Hepatocyte (in vitro differentiated cells): Measurements from ENCODE around the gene XPA. TPM values are rescaled to one million over a fixed set of nuclear protein-coding genes. Genes with fewer than 3 reads are reported as not detected.
"Not testable (repeated sequence)": the region's sequence is repeated elsewhere in the genome, so short reads cannot be mapped to it uniquely, and the experiment has no call there.

Experiments used
- DNase-seq: peaks from one replicate; pipeline ENCODE4 v3.0.0-alpha.2; 2016; ENCODE audit warnings: low spot score
- H2AFZ ChIP-seq: fragments of 200-600 bp; sonication (generic); 2 replicates; pipeline ENCODE4 v1.6.0; 2016; ENCODE audit warnings: antibody characterized with exemption, mild to moderate bottlenecking
- H3K27ac ChIP-seq: fragments of 200-600 bp; sonication (generic); 2 replicates; pipeline ENCODE4 v1.5.1; 2016; ENCODE audit warnings: mild to moderate bottlenecking
- H3K27me3 ChIP-seq: fragments of 200-600 bp; sonication (generic); 2 replicates; pipeline ENCODE4 v1.6.1; 2016
- H3K36me3 ChIP-seq: fragments of 200-600 bp; sonication (generic); replicated peaks from 2 replicates; pipeline ENCODE4 v1.5.1; 2016; ENCODE audit warnings: low read depth; ENCODE audit not compliant: insufficient read depth
- H3K4me1 ChIP-seq: fragments of 200-600 bp; sonication (generic); 2 replicates; pipeline ENCODE4 v1.5.1; 2016; ENCODE audit warnings: mild to moderate bottlenecking, moderate library complexity; ENCODE audit not compliant: insufficient read depth
- H3K4me2 ChIP-seq: fragments of 200-600 bp; sonication (generic); 2 replicates; pipeline ENCODE4 v1.6.0; 2016
- H3K4me3 ChIP-seq: fragments of 200-600 bp; sonication (generic); 2 replicates; pipeline ENCODE4 v1.5.1; 2016; ENCODE audit warnings: mild to moderate bottlenecking
- H3K79me2 ChIP-seq: fragments of 200-600 bp; sonication (generic); 2 replicates; pipeline ENCODE4 v1.6.0; 2017; ENCODE audit warnings: mild to moderate bottlenecking
- H3K9me2 ChIP-seq: fragments of 200-600 bp; sonication (generic); replicated peaks from 2 replicates; pipeline ENCODE4 v1.6.0; 2017; ENCODE audit warnings: mild to moderate bottlenecking; ENCODE audit not compliant: insufficient read depth
- H3K9me3 ChIP-seq: fragments of 200-600 bp; sonication (generic); 2 replicates; pipeline ENCODE4 v1.5.1; 2016; ENCODE audit warnings: low read depth, mild to moderate bottlenecking
- H4K20me1 ChIP-seq: fragments of 200-600 bp; sonication (generic); 2 replicates; pipeline ENCODE4 v1.6.0; 2016; ENCODE audit warnings: mild to moderate bottlenecking; ENCODE audit not compliant: insufficient read depth, poor library complexity, severe bottlenecking
- EZH2 ChIP-seq: fragments of 200-600 bp; sonication (generic); IDR thresholded peaks from 2 replicates; pipeline ENCODE4 v1.6.1; 2016; ENCODE audit warnings: antibody characterized with exemption, mild to moderate bottlenecking, borderline replicate concordance
- EZH2phosphoT487 ChIP-seq: fragments of 200-600 bp; sonication (generic); IDR thresholded peaks from one replicate; pipeline ENCODE4 v1.6.1; 2018; ENCODE audit warnings: antibody characterized with exemption, mild to moderate bottlenecking, low read depth, moderate library complexity; ENCODE audit not compliant: unreplicated experiment, severe bottlenecking
- WGBS: methylation state at CpG from one replicate; pipeline ENCODE4 v1.1.6; 2016; ENCODE audit warnings: low lambda C conversion rate; ENCODE audit errors: missing lambda C conversion rate; 5-methylcytosine and 5-hydroxymethylcytosine counted together
- polyA plus RNA-seq: library from polyadenylated mRNA; unstranded; fragments of >200 nt; fragmentation: Nextera tagmentation; extraction: Ambion mirVana; gene quantifications from 2 replicates; pipeline ENCODE4 v1.2.1, GENCODE V29; 2016
- total RNA-seq: library from RNA; depleted of rRNA; stranded (reverse); fragments of >200 nt; gene quantifications from 2 replicates; pipeline ENCODE4 v1.2.3, GENCODE V29; 2014
- TF ChIP-seq, protein P1 (sequence below): fragments of 200-600 bp; sonication (generic); IDR thresholded peaks from 2 replicates; pipeline ENCODE4 v1.5.1; 2016; ENCODE audit warnings: antibody characterized with exemption, mild to moderate bottlenecking; ENCODE audit not compliant: poor library complexity

XPA gene
- 7.7 and 12.6 TPM in 2 replicates for total RNA-seq
- 18.5 and 18.6 TPM in 2 replicates for polyA plus RNA-seq

DNA sequence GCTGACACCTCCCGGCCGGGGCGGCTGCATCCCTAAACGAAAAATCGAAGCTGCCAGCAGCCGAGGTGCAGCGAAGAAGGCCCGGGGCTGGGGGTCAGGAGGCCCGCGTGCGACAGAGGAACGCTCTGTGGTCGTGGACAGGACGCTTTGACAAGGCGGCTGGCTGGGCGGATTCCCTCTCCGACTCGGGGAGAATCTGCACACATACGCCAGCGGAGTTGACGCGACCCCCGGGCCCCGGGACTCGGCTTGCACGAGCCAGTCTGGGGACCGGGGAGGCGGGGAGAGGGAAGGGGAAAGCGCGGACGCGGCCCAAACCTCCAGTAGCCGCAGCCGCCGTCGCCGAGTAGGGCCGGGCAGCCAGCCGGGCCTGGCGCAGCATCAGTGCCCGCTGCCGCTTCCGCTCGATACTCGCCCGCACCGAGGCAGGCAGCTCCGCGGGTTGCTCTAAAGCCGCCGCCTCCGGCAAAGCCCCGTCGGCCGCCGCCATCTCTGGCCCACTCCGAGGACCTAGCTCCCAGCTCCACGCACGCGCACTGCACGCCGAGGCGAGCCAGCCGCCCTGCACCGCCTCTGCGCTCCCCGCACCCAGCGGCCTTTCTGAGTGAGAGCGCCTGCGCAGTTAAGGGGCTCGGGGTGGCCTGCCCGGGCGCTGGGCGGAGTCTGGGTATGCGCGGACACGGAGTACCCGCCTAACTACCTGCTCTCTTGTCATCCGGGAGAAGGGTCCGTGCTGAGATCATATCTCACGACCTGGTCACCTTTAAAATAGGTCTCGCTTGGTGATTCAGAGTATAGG, at the start of gene XPA:
XPA (minus strand) TSS at position 538 of the 799 bp plus-strand sequence; CDS start at position 490, 48 bp downstream.
- TF ChIP-seq, protein P1, sequence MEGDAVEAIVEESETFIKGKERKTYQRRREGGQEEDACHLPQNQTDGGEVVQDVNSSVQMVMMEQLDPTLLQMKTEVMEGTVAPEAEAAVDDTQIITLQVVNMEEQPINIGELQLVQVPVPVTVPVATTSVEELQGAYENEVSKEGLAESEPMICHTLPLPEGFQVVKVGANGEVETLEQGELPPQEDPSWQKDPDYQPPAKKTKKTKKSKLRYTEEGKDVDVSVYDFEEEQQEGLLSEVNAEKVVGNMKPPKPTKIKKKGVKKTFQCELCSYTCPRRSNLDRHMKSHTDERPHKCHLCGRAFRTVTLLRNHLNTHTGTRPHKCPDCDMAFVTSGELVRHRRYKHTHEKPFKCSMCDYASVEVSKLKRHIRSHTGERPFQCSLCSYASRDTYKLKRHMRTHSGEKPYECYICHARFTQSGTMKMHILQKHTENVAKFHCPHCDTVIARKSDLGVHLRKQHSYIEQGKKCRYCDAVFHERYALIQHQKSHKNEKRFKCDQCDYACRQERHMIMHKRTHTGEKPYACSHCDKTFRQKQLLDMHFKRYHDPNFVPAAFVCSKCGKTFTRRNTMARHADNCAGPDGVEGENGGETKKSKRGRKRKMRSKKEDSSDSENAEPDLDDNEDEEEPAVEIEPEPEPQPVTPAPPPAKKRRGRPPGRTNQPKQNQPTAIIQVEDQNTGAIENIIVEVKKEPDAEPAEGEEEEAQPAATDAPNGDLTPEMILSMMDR: no peak
- TF ChIP-seq EZH2phosphoT487: no peak
- under 1% methylated on average over 52 of the region's 82 CpGs for whole genome bisulfite sequencing
- H4K20me1 ChIP-seq: peaks cover 23% of the 10 kb centered on the region

DNA sequence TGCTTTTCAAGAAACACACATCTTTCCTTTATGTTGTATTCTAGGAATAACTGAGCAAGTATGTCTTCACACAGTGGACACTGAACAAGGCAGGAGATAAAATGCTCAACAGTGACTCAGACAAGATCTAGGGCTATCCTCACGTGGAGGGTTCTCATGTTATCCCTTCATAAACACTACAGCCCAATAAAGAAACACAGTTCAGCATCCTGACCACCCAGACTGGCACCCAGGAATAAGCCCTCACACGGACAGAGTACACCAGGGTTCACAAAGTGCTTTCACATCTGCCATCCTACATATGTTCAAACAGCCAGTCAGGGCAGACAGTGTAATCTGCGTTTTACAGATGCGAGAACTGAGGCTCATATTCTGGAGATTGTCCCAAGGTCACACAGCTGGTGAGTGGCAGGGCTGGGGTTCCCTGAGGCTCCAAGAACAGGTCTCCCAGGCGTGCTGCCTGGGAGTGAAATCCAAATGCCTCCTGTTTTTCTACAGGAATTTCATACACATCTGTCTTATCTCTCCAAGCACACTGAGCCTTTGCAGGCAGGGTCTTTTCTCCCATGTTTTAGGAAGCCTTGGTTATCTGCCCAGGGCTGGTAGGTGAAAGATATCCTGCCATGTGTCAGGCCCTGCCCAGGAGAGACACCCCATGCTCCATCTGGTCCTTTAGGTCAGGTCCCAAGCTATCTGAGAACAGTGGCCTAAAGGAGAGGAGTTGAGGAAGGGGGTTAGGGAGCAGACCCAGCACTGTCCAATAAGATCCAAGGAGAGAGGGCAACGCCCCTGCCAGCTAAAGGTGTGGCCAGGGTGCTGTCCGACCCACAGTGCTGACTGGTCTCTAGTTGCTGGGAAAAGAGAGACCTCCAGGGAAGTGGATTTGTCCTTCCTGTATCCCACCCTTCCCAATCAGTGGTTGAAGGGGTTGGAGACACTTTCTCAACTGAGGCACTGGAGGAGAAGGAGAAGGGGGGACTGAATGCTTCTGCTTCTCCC, 47.9 kb upstream of the XPA start:
- Histone ChIP-seq H3K27me3 (no peaks in the 10 kb centered on the region), H2AFZ (no peak overlapping the region)
- no peak for DNase-seq

More for the DNA sequence above, at the start of gene XPA:
- Histone ChIP-seq H3K36me3 (no peaks in the 10 kb centered on the region), H3K4me2 (peak within 1 kb of the TSS; percentile 90), H3K4me3 (peak within 1 kb of the TSS; percentile 64), H3K27ac (peak within 1 kb of the TSS; percentile 94), H3K4me1 (peaks cover 17% of the 10 kb centered on the region), H2AFZ (peak within 1 kb of the TSS; percentile 76), H3K79me2 (peaks cover 42% of the 10 kb centered on the region), H3K9me2 (no peaks in the 10 kb centered on the region), H3K27me3 (no peaks in the 10 kb centered on the region), H3K9me3 (no peaks in the 10 kb centered on the region)
- DNase-seq: peak; percentile 99

DNA sequence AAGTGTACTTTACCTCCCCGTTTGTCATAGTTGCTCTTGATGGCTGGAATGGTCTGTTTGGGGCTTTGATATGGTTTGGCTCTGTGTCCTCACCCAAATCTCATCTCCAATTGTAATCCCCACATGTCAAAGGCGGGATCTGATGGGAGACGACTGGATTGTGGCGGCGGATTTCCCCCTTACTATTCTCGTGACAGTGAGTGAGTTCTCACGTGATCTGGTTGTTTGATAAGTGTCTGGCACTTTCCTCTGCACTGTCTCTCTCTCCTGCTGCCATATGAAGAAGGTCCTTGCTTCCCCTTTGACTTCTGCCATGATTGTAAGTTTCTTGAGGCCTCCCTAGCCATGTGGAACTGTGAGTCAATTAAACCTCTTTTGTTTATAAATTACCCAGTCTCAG, 46.9 kb upstream of the XPA start:
- H3K79me2 ChIP-seq, H3K27ac ChIP-seq, H3K9me3 ChIP-seq, H2AFZ ChIP-seq, DNase-seq, H3K27me3 ChIP-seq, H3K4me3 ChIP-seq, H4K20me1 ChIP-seq, H3K4me2 ChIP-seq, H3K36me3 ChIP-seq, H3K9me2 ChIP-seq: not testable (repeated sequence)
- 66% methylated on average over 7 of the region's 7 CpGs for WGBS
- H3K4me1 ChIP-seq: peaks cover 24% of the 10 kb centered on the region

More for the DNA sequence above, 47.9 kb upstream of the XPA start:
- H3K9me2 ChIP-seq: no peaks in the 10 kb centered on the region
- peaks cover 25% of the 10 kb centered on the region for H3K4me1 ChIP-seq
- H3K4me2 ChIP-seq: no peak overlapping the region
- no peak overlapping the region for H3K4me3 ChIP-seq
- no peaks in the 10 kb centered on the region for H4K20me1 ChIP-seq
- no peaks in the 10 kb centered on the region for H3K36me3 ChIP-seq
- TF ChIP-seq, protein P1: no peak
- TF ChIP-seq EZH2: no peak
- TF ChIP-seq EZH2phosphoT487: no peak
- H3K79me2 ChIP-seq: no peaks in the 10 kb centered on the region
- no peaks in the 10 kb centered on the region for H3K9me3 ChIP-seq
- H3K27ac ChIP-seq: no peak overlapping the region
- 36% methylated on average over 7 of the region's 7 CpGs for WGBS
